DMS 273 treated with DMSO at 0.1 percent for 48 hours (cell line): Measurements from ENCODE around the gene EPHA2.
A peak's percentile ranks its signal among the peaks of the same experiment; 100 is the strongest.

Source experiments
- DNase-seq: peaks from one replicate; lab custom pipeline; 2025; lab: John Stamatoyannopoulos, UW

EPHA2 gene

DNA sequence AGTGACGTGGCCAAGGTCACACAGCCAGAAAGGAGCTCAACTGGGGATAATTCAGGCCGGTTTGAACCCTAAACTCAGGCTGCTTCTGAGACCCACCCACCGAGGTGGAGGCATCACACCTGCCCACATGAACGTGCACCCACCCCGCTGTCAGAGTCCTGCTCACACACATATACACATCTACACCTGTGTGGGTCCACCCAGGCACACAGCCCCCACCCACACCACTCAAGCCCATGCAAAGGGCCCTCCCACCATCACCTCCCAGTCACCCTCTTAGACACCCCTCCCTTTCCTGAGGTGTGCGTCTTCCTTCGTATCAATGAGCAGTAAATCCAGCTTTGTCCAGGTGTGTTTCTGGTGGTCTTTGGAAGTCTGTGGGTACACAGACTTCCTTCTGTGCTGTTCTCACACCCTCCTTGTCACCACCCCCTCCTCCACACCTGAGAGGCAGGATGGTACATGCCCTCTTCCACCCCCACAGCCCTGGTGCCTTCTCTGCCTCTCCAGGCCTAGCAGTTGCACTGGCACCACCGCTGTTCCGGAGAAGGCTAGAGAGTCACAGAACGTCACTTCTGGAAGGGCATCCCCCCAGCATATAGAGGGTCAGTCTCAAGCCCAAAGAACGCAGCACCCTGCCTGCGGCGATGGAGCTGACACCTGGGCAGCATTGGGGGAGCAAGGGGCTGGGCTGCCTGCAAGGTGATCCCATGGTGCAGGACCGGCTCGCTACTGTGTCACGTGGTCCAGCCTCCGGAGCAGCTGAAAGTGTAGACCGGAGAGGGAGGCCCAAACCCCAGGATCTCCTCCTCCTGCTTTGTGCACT, 63.6 kb downstream of the EPHA2 start:
- no peak for DNase-seq

DNA sequence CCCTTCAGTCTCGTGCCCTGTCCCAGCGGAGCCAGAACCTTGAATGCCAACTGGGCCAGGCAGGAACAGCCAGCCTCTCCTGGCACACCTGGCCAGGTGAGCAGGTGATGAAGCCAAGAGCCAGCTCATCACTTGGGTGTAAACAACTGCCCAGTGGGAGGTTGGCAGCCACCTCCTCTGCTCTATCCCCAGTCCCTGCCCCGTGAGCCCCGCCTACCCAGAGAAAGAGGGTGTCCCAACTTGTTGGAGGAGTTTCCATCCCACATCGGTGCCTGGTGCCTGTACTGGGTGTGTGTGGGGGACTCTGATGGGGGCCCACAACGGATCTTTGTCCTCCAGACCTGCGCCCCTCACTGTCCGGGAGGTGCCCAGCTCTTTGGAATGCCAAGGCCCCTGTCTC, 64.6 kb downstream of the EPHA2 start:
- no peak for DNase-seq

DNA sequence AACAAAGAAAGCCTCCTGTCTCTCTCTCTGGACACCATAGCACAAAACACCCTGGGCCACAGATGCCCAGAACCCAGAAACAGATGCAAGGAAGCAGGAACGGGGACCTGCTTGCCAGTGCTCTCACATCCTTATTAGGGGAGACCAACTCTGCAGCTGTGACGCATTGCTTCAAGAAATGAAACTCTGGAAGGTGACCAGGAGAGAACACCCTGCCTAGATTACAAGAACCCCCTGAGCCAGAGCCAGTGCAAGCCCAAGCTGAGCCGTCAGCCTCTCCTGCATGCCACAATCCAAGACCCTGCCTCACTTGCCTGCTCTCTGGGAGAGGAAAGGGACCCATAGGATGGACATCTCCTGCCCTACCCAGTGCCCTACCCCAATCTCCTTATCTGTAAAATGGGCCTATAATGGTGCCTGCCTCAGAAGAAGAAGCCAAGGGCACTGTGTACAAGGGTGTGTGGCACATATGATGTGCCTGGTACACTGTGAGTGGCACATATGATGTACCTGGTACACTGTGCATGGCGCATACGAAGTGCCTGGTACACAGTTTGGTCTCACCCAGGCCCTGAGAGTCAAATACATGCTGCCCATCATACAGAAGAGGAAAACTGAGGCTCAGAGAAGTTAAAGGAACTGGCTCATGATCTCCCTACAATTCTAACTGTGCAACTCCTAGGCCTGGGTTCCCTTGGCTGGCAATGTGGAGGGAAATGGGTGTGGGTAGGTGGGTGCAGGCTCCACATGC, 65.6 kb downstream of the EPHA2 start:
- DNase-seq: no peak

DNA sequence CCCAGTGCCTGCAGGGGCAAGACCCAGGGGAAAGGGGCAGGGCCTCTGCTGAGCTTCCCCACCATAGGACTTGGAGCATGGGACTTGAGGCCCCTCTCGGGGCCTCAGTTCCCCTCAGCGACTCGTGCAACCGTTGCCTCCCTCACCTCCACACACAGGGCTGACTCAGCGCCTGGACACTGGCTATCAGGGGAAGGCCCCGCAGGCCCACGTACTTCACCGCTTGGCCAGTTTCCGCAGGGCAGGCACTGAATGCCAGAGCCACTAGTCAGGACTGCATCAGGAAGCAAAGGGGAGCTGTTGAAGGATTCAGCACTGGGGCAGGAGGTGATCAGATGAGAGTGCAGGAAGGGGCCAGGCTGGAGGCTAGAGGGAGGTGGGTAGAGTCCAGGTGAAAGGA, 66.9 kb downstream of the EPHA2 start:
- DNase-seq: no peak

DNA sequence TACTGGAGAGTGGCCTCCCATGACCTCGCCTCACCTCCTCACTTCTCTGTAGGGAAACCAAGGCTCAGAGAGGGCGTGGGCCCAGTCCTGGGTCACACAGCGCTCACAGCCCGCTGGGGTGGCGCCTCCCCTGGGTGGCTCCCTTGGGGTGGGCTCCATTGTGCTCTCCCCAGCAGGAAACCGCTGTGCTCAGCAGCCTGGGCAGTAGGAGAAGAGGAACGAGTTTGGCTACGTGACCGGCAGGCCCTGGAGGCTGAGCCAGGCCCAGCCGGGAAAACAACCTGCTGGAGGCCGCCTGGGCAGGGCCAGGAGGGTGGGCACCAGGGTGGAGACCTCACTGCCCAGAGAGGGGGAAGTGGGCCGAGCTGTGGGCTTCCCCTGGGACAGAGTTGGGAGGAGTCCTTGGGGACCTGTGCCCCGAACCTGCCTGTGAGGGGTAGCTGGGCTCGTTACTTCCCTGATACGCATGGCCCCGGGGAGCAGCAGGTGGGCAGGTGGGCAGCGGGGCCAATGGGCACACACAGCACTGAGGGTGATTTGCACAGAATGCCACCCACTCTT, 67.4 kb downstream of the EPHA2 start:
- no peak for DNase-seq

DNA sequence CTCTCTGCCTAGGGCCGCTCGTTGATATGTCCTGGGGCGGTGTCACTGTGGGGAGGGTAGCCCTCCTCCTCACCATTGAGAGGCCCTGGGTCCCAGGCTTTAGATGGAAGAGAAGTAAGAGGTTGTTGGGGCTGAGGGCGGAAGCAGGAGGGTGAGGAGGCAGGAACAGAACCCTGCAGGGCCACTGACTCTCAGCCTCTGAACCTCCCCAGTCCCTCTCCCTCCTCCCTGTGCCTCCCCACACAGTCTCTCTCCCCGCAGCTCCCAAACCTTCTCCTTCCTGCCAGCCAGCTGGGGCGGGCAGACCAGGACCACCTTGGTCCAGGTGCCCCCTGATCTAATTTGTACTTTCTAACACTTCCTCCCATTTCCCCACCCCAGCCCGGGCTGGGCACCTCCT, 68.1 kb downstream of the EPHA2 start:
- DNase-seq: no peak

DNA sequence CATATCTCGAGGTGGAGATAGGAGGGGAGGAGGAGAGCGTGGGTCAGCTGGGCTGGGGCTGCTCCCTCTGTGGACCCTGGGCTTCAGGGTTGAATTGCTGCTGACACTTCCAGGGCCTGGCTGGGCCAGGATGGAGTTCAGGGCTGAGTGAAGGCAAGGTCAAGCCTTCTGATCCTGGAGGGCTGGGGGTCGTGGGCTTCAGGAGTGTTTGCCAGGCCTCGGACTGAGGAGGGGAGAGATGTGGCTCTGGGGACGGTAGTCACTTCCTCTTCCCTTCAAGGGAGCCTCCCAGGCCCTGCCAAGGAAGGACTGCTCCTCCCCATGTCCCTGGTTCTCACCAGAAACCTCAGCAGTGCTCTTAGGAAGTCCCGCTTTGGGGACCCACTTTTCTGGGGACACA, 70.3 kb downstream of the EPHA2 start:
- no peak for DNase-seq

DNA sequence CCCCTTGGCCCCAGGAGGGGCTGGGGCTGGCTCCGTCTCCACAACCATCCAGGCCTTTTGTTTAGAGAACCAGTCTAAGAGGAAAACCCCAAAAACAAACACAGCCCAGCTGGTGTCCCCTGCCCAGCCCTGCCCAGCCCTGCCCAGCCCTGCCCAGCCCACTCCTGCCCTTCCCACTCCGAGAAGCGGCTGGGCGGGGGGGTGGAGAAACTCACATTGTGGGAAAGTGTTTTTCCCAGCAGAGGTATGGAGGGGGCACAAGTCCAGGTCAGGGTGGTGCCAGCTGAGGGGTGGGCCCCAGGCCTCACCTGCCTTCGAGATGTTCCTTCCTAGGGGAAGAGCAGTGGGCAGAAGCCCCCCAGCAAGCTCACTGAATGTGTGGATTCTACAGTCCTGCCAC, 72.4 kb downstream of the EPHA2 start:
- no peak for DNase-seq

DNA sequence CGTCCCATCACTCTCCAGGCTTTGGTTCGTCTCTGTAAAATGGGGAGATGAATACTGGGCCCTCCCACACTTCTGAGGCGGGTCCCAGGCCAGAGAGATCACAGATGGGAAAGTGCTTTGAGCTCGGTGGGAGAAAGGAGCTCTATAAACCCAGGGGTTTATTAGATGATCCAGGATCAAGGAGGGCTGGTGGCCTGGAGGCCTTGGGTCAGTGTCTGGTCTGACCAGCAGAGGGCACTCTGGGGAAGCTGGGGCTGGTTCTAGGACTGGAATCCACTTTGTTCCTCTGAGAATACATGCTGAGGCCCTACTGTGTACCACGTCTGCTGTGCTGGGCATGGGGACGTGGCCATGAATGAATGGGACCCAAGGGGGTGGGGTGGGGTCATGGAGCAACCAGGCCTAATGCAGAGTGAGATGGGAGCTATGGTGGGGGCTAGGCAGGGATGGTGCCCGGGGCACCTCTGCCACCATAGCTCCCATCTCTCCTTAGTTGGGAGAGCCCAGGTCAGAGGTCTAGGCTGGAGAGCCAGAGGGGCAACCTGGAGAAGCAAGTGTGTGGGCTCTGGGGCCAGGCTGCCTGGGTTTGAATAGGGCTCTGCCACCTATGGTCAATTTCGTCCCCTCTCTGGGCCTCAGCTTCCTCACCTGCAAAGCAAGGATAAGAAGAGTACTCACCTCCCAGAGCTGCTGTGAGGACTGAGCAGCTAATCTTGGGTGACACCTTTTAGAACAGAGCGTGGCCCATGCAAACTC, 73.4 kb downstream of the EPHA2 start:
- DNase-seq: no peak

DNA sequence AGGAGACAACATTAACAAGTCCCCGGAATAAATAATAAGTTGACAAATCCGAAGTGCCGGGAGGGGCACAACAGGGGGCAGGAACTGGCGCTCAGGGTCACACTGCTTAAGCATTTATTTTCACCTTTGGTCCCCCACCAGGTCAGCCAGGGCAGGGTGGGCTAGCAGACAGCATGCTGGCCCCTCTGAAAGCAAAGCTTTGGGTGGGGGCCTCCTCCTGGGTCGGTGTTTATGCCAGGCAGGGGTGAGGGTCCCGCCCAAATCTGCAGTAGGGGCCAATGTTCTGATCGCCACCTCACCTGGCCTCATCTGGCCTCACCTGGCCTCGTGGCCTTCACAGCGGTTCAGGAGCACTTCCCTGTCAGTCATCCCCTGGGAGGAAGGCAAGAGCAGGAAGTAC, 74.2 kb downstream of the EPHA2 start:
- DNase-seq: no peak

DNA sequence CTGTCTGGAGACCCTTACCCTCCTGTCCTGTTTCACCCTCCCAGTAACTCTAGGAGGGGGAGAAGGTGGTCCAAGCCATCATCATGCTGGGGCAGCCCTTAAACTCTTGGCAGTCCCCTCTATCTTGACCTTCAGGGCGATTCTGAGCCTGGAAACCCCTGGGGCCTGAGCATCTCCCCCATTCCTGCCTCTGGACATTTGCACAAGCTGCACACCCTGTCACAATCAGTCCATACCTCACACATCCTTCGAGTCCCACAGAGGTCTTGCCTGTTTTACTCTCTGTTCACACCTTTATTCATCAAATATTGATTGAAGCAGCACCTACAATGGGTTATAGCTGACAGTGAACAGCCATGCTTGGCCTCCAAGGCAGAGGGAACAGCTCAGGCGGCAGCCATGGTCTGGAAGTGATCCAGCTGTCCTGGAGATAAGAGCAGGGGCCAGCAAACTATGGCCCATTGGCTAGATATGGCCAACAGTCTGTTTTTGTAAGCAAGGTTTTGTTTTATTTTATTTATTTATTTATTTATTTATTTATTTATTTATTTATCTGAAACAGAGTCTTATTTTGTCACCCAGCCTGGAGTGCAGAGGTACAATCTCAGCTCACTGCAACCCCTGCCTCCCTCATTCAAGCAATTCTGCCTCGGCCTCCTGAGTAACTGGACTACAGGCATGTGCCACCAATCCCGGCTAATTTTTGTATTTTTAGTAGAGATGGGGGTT, 75.3 kb downstream of the EPHA2 start:
- no peak for DNase-seq

DNA sequence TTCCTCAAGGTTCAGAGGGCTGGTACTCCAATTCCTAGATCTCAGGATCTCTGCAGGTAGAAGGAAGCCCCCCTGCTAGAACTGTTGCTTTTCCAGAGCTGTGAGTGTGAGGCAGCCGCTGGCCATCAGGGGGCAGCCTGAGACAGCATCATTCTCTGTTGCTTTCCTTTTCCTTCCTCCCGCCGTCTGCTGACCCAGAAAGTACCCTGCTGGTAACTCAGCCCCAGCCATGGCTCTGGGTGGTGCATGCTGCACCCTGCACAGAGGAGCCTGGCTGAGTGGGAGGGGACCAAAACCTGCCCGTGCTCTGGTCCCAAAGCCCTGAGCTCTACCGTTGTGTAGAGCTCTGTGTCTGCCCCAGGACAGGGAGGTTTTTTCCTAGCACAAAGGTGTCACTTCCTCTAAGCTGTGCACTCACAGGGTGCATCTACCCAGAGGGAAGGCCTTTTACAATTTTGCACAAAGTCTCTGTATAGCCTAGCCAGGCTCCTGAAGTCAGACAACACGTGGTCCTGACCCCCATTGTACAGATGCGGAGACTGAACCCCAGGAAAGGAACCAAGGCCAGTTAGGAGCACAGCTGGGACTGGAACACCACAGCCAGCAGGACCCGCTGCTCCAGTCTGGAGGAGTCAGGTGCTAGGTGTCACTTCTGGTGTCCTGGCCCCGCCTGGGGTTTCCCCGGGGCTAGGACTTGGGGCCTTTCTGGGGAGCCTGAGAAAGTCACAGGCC, 76.8 kb downstream of the EPHA2 start:
- DNase-seq: peak; percentile 41

DNA sequence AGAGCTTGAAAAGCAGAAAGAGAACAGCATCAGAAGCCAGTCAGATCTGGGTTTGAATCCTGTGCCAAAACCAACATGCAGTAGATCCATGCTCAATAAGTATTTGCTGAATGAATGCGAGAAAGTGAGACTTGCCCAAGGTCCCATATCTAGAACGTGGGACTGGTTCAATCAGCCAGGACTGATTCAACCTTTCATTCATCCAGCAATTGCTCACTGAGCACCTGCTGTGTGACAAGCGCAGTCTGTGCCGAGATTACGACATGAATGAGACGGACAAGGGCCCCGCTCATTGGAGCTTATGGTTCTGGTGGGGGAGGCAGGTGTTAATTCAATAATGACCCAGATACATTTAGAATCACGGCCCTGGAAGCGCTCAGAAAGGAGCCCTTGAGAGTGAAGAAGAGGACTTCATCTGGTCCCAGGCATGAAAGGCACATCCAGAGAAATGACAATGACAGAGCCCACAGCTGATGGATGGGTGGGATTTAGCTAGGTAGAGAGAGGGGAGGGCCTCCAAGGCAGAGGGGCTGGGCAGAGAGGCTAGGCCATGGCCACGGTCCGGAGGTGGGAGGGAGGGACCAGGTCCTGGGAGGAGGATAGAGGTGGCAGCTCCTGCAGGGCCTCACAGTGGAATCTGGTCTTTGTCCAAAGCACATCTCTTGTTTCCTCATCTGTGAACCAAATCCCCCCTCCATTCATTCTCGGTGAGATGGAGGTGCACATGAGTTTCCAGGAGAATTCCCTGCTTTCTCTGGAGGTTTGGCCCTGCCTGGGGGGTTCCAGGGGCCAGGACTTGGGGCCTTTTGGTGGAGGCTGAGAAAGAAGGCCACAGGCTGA, 78.2 kb downstream of the EPHA2 start:
- DNase-seq: no peak

DNA sequence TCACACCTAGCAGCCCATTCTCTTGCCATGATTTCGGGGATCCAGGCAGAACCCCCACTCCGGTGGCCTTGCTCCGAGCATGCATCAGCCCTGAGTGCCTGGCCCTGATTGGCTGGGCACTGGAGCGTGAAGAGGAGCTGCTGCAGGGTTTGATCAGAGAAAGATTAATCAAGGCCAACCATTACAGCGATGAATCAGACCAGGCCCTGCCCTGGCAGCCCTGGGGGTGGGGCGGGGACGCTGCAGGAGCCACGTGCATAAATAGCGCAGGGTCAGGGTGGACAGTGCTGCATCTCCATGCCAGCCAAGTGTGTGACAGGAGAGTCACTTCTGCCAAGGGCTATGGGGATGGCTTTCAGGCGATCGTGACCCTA, 79.0 kb downstream of the EPHA2 start:
- DNase-seq: no peak

DNA sequence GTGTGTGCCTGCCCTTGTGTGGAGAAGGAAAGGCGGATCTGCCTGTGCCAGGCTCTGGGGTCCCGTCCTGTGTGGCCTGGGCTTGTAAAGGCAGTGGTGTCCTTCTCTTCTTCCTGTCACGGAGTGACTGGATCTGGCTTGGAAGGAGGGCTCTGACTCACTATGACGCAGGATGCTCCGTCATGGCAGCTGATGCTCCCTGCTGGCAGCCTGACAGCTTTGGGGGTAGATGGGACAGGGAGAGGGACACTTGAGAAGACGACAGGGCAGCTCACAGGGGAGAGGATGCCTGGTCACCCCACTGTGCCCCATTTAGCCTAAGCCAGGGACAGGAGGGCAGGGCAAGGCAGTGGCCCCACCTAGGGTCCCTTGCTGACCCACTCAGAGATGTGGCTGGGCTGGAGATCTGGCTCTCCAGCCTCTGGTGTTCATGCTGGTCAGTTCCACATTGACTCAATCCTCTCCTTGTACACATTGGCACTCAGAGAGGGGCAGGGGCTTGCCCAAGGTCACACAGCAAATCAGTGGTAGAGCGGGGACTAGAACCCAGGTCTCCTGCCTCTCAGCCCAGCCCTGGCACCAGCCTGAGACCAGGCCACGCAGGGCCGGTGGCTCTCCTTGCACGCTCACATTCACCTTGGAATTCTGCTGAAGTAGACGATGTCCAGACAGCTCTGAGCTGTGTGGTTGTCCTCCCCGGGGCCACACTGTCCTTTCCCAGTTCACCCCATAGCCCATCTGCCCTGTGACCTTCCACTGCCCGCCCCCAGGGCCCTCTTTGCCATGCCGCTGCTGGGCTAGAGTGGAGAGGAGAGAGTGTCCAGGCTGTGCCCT, 79.6 kb downstream of the EPHA2 start:
- DNase-seq: no peak

DNA sequence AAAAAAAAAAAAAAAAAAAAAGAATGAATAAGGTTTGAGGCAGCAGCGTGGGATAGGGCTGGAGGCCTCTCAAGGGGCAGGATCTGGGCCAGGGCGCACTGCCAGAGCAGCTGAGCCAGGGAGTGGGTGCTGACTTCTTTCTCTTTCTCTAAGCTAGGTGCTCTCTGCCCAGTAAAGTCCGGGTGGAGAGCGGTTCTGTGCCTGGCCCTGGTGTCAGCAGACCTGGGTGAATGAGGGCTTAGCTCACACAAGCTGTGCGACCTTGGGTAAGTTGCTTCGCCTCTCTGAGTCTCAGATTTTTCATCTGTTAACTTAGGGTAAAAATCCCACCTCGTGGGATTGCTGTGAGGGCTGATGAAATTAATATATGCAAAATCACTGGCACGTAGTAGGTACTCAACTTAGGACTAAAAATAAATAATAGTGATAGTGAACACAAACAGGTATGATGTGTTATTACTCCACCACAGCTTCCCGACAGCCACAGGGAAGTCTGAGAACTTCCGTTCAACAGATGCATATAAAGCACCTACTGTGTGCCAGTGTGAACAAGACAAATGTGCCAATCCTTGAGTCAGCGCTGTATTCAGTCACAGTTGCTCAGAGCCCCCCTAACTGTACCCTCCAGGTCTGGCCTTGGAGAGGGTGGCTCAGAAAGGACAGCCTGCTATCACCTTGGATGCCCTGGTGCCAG, 80.4 kb downstream of the EPHA2 start:
- DNase-seq: no peak
